SK-N-SH (cell line): ENCODE results near the gene ERMARD.

Experiments
- CTCF ChIP-seq: fragments of 200-600 bp; sonication (generic); IDR thresholded peaks from 2 replicates; pipeline ENCODE4 v1.6.1; 2017; ENCODE audit warnings: antibody characterized with exemption, mild to moderate bottlenecking, moderate library complexity
- EZH2phosphoT487 ChIP-seq: fragments of 200-600 bp; sonication (generic); IDR thresholded peaks from 2 replicates; pipeline ENCODE4 v1.6.1; 2017; ENCODE audit warnings: low read depth, mixed run types, mild to moderate bottlenecking, antibody characterized with exemption, moderate library complexity, borderline replicate concordance
- POLR2AphosphoS5 ChIP-seq: IDR thresholded peaks from 2 replicates; pipeline ENCODE4 v1.6.1; 2012; ENCODE audit warnings: low read depth, low read length

- no peak for TF ChIP-seq CTCF
- no peak for TF ChIP-seq EZH2phosphoT487
- no peak for TF ChIP-seq POLR2AphosphoS5
Observed at GRCh38 chr6:169724494-169725124, 26.8 kb upstream of the ERMARD start, which contains the start of gene PHF10.
